MM.1S (cell line): Measurements from ENCODE around the gene C1QTNF9.

Source experiments
- DNase-seq: peaks from one replicate; pipeline ENCODE4 v3.0.0-alpha.2; 2015
- H2AFZ ChIP-seq: fragments of 300-600 bp; sonication (generic); 2 replicates; pipeline ENCODE4 v1.6.0; 2016; ENCODE audit warnings: antibody characterized with exemption, low read length
- H3F3A ChIP-seq: fragments of 300-600 bp; sonication (generic); 2 replicates; pipeline ENCODE4 v1.6.1; 2016; ENCODE audit warnings: mild to moderate bottlenecking, antibody characterized with exemption, low read length, moderate library complexity, mixed read lengths; ENCODE audit not compliant: insufficient read depth
- H3K27ac ChIP-seq: fragments of 300-600 bp; sonication (generic); 2 replicates; pipeline ENCODE4 v1.5.1; 2016; ENCODE audit warnings: mild to moderate bottlenecking, low read length
- H3K27me3 ChIP-seq: fragments of 300-600 bp; sonication (generic); replicated peaks from 2 replicates; pipeline ENCODE4 v1.6.0; 2016; ENCODE audit warnings: low read length; ENCODE audit not compliant: insufficient read depth
- H3K36me3 ChIP-seq: fragments of 300-600 bp; sonication (generic); replicated peaks from 2 replicates; pipeline ENCODE4 v1.6.1; 2016; ENCODE audit warnings: mild to moderate bottlenecking, low read length, mixed read lengths; ENCODE audit not compliant: insufficient read depth
- H3K4me1 ChIP-seq: fragments of 300-600 bp; sonication (generic); 2 replicates; pipeline ENCODE4 v1.6.1; 2016; ENCODE audit warnings: low read length, mixed read lengths
- H3K4me2 ChIP-seq: fragments of 300-600 bp; sonication (generic); 2 replicates; pipeline ENCODE4 v1.6.0; 2016; ENCODE audit warnings: low read depth, low read length
- H3K4me3 ChIP-seq: fragments of 300-600 bp; sonication (generic); 2 replicates; pipeline ENCODE4 v1.5.1; 2016; ENCODE audit warnings: low read length, mixed read lengths
- H3K79me2 ChIP-seq: fragments of 300-600 bp; sonication (generic); 2 replicates; pipeline ENCODE4 v1.6.1; 2016; ENCODE audit warnings: mixed run types, low read length, mixed read lengths
- H3K9ac ChIP-seq: fragments of 300-600 bp; sonication (generic); 2 replicates; pipeline ENCODE4 v1.6.1; 2016; ENCODE audit warnings: low read length, mixed read lengths
- H3K9me2 ChIP-seq: fragments of 300-600 bp; sonication (generic); replicated peaks from 2 replicates; pipeline ENCODE4 v1.6.1; 2016; ENCODE audit warnings: mild to moderate bottlenecking, low read length, mixed read lengths; ENCODE audit not compliant: insufficient read depth
- H3K9me3 ChIP-seq: fragments of 300-600 bp; sonication (generic); replicated peaks from 2 replicates; pipeline ENCODE4 v1.6.1; 2016; ENCODE audit warnings: mild to moderate bottlenecking, low read length, mixed read lengths; ENCODE audit not compliant: insufficient read depth
- H4K20me1 ChIP-seq: fragments of 300-600 bp; sonication (generic); 2 replicates; pipeline ENCODE4 v1.6.1; 2016; ENCODE audit warnings: mild to moderate bottlenecking, low read length, moderate library complexity, mixed read lengths; ENCODE audit not compliant: insufficient read depth
- EZH2 ChIP-seq: fragments of 300-600 bp; sonication (generic); optimal IDR thresholded peaks from 2 replicates; pipeline ENCODE3; 2017; ENCODE audit warnings: low read depth, mild to moderate bottlenecking, antibody characterized with exemption, low read length, mixed read lengths
- EZH2phosphoT487 ChIP-seq: fragments of 300-600 bp; sonication (generic); IDR thresholded peaks from 2 replicates; pipeline ENCODE4 v1.6.1; 2018; ENCODE audit warnings: antibody characterized with exemption, low read length
- TF ChIP-seq, protein P1 (sequence below): fragments of 300-600 bp; sonication (generic); IDR thresholded peaks from 2 replicates; pipeline ENCODE4 v1.5.1; 2016; ENCODE audit warnings: antibody characterized with exemption, low read length, mixed read lengths

The C1QTNF9 gene

DNA sequence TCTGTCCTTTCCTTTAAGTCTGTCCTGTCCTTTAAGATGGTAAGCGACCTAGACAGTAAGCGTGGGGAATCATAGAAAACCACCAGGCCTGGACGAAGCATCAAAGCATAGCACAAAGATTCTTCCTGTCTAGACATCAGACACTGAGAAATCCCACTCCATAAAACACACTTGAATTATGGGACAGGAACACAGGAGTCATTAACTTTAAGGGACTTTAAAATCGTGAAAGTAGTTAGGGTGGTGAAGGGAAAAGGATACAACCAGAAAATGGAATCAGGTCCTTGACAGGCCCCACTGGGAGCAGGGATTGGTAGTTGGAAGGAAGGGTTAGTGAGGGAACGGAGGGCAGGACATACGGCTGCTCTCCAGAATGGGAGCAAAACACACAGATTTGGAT is 31.6 kb upstream of the C1QTNF9 start:
- H3K27me3 ChIP-seq = no peaks in the 10 kb centered on the region
- H3K36me3 ChIP-seq = no peaks in the 10 kb centered on the region
- H3K27ac ChIP-seq = no peak overlapping the region
- H3K4me2 ChIP-seq = no peak overlapping the region
- no peaks in the 10 kb centered on the region for H3F3A ChIP-seq
- no peaks in the 10 kb centered on the region for H3K4me1 ChIP-seq
- no peak overlapping the region for H3K4me3 ChIP-seq
- no peak overlapping the region for H3K9ac ChIP-seq
- no peak overlapping the region for H2AFZ ChIP-seq
- no peaks in the 10 kb centered on the region for H3K9me2 ChIP-seq
- DNase-seq = no peak
- H4K20me1 ChIP-seq = no peaks in the 10 kb centered on the region
- H3K79me2 ChIP-seq = no peaks in the 10 kb centered on the region
- no peaks in the 10 kb centered on the region for H3K9me3 ChIP-seq
- TF ChIP-seq EZH2phosphoT487 (no peak), EZH2 (no peak)
- TF ChIP-seq, protein P1, sequence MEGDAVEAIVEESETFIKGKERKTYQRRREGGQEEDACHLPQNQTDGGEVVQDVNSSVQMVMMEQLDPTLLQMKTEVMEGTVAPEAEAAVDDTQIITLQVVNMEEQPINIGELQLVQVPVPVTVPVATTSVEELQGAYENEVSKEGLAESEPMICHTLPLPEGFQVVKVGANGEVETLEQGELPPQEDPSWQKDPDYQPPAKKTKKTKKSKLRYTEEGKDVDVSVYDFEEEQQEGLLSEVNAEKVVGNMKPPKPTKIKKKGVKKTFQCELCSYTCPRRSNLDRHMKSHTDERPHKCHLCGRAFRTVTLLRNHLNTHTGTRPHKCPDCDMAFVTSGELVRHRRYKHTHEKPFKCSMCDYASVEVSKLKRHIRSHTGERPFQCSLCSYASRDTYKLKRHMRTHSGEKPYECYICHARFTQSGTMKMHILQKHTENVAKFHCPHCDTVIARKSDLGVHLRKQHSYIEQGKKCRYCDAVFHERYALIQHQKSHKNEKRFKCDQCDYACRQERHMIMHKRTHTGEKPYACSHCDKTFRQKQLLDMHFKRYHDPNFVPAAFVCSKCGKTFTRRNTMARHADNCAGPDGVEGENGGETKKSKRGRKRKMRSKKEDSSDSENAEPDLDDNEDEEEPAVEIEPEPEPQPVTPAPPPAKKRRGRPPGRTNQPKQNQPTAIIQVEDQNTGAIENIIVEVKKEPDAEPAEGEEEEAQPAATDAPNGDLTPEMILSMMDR = no peak

DNA sequence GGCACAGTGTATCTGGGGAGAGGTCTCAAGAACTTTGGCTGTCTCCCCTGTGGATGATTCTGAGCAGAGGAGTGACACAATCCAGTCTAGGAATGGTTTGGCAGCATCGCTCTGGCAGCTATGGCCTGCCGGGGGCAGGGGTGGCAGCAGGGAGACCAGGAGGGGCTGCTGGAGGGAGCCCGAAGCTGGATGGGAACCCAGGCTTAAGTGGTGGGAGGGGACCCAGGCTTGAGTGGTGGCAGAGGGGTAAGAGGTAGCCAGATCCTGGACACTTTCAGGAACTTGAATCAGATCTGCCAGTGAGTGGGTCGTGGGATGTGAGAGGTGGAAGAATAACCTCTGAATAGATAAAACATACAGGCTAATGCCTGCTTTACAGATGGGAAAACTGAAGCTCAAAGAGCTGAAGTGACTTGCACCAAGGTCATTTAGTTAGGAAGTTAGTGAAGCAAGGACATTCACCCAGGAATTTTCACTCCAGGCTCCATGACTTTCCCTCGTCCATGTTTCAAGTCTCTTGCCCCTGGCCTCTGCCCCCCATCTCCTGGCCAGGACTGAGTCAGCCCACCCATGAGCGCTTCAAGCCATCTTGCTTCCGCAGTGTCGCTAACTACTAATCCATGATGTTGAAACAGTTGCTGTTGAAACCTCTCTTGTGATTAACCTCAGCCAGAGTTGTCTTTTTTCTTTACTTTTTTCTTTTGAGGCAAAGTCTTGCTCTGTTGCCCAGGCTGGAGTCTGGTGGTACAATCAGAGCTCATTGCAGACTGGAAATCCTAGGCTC is 29.9 kb upstream of the C1QTNF9 start:
- no peaks in the 10 kb centered on the region for H3F3A ChIP-seq
- no peaks in the 10 kb centered on the region for H3K36me3 ChIP-seq
- H3K9me2 ChIP-seq = no peaks in the 10 kb centered on the region
- no peaks in the 10 kb centered on the region for H4K20me1 ChIP-seq
- H3K4me2 ChIP-seq = no peak overlapping the region
- DNase-seq = no peak
- no peaks in the 10 kb centered on the region for H3K9me3 ChIP-seq
- no peak overlapping the region for H3K27ac ChIP-seq
- H3K9ac ChIP-seq = no peak overlapping the region
- TF ChIP-seq EZH2phosphoT487 (no peak), EZH2 (no peak)
- TF ChIP-seq, protein P1 = no peak
- no peaks in the 10 kb centered on the region for H3K27me3 ChIP-seq
- H3K4me3 ChIP-seq = no peak overlapping the region
- no peaks in the 10 kb centered on the region for H3K4me1 ChIP-seq
- no peak overlapping the region for H2AFZ ChIP-seq
- no peaks in the 10 kb centered on the region for H3K79me2 ChIP-seq

- TF ChIP-seq EZH2 = no peak
- no peak for TF ChIP-seq EZH2phosphoT487
- TF ChIP-seq, protein P1 = no peak
- no peaks in the 10 kb centered on the region for H3K27me3 ChIP-seq
- H3K9me2 ChIP-seq = no peaks in the 10 kb centered on the region
- H3K79me2 ChIP-seq = no peaks in the 10 kb centered on the region
- no peaks in the 10 kb centered on the region for H3K9me3 ChIP-seq
- no peaks in the 10 kb centered on the region for H3K4me1 ChIP-seq
- H3K4me3 ChIP-seq = no peak overlapping the region
- H3K27ac ChIP-seq = no peak overlapping the region
- H3K36me3 ChIP-seq = no peaks in the 10 kb centered on the region
- no peak overlapping the region for H3K4me2 ChIP-seq
- H4K20me1 ChIP-seq = no peaks in the 10 kb centered on the region
- no peak overlapping the region for H3K9ac ChIP-seq
- H2AFZ ChIP-seq = no peak overlapping the region
- DNase-seq = no peak
- no peaks in the 10 kb centered on the region for H3F3A ChIP-seq
Measured at GRCh38 chr13:24280720-24281119, 28.7 kb upstream of the C1QTNF9 start.
